Measurements from ENCODE around the gene FBXL15.
A peak's percentile ranks its signal among the peaks of the same experiment; 100 is the strongest.

Gene FBXL15

GRCh38 chr10:102420714-102421506 is at the start of gene FBXL15:
Gene FBXL15 (plus strand): TSS chr10:102420836. CDS start chr10:102421130, 294 bp downstream.
- peak; percentile 99 for DNase-seq

DNA sequence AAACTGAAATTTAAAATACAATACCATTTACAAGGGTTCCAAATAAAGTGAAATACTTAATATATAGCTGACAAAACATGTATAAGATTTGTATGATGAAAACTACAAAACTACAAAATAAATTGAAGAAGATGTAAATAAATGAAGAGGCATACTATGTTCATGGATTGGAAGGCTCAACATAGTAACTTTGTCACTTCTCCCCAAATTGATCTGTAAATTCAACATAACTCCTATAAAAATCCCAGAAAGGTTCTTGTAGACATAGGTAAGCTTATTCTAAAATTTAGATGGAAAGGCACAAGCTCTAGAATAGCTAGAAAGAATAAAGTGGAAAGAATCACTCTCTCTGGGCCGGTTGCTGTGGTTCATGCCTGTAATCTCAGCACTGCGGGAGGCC is 49.3 kb upstream of the FBXL15 start:
- no peak for DNase-seq

DNA sequence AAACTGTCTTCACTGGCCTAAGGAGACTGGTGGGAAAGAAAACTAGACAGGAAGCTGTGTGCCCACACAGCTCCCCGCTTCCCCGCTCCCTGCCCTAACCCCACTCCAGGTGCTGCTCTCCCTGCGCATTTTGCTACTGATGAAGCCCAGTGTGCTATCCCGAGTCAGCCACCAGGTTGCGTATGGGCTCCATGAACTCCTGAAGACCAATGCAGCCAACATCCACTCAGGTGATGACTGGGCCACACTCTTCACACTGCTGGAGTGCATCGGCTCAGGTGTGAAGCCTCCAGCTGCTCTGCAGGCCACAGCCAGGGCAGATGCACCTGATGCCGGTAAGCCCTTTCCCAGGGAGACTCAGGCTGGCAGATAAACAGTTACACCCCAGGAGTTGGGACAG is 45.4 kb upstream of the FBXL15 start:
- no peak for DNase-seq

DNA sequence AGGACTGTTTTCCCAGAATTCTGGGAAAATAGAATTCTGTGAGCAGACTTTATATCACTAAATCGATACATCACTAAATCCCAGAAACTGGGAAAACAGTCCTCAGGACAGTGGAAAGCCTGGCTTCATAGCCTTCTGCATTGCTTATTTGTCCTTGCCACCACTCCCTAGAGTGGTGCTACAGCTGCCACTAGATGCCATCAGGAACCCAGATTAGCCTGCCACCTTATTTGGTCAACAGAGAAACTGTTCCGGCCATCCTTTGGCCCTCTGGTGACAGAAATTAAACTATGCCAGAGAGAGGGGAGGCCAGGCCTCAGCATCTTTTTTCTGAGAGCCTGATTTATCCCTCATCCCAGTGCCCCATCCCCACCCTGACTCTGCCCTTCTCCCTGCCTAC is 44.8 kb upstream of the FBXL15 start:
- no peak for DNase-seq

DNA sequence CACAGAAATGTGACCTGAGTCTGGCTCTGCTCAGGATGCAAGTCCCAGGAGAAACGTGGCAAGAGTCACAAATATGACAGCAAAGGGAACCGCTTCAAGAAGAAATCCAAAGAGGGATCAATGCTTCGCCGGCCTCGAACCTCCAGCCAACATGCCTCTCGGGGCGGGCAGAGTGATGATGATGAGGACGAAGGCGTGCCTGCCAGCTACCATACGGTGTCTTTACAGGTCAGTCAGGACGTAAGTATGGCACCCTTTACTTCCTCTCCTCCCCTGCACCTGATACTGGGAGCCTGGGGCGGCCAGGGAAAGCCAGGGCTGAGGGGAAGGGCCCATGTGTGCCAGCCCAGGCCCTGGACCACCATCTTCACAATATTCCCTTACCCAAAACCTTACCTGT is 43.7 kb upstream of the FBXL15 start:
- no peak for DNase-seq

DNA sequence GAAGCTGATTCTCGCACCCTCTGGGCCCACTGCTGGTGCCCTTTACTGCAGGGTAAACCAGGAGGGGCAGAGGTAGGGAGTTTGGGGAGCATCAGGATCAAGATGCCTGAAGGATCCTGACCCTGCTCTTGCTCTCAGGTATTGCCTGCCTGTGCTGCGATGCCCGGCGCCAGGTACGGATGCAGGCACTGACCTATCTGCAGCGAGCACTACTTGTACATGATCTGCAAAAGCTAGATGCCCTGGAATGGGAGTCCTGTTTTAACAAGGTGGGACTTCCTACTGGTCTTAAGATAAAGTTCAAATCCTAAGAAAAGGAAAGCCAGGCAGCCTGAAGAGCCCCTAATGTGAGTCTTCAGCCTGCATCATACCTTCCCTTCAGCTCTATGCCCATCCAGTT is 41.3 kb upstream of the FBXL15 start:
- no peak for DNase-seq

DNA sequence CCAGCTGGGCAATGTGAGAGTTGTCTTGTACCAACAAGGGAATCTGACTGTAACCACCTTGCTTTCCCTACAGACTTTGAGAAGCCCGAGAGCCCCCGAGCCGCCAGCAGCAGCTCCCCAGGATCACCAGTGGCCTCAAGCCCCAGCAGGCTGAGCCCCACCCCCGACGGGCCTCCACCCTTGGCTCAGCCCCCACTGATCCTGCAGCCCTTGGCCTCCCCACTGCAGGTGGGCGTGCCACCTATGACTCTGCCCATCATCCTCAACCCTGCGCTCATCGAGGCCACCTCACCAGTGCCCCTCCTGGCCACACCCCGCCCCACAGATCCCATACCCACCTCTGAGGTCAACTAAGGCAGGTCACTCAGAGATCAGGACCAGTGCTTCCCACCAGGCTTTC is 38.7 kb upstream of the FBXL15 start:
- no peak for DNase-seq

DNA sequence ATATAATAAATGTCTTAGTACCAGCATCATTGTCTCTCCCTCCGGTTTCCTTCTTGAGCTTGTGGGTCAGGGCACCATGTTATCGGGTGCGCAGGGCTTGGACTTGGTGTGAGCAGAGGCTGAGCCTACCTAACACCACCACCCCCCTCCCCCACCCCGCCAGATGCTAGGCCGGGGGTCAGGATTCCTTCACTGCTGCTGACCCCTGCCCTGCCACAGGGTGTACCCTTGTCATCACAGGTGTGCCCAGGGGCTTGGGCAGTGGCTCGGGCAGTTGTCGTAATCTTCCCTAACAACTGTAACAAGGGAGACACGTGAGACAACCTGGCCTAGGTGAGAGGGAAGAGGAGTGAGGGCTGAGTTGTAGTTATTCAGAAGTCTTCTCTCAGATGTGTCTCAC is 37.8 kb upstream of the FBXL15 start:
- no peak for DNase-seq

DNA sequence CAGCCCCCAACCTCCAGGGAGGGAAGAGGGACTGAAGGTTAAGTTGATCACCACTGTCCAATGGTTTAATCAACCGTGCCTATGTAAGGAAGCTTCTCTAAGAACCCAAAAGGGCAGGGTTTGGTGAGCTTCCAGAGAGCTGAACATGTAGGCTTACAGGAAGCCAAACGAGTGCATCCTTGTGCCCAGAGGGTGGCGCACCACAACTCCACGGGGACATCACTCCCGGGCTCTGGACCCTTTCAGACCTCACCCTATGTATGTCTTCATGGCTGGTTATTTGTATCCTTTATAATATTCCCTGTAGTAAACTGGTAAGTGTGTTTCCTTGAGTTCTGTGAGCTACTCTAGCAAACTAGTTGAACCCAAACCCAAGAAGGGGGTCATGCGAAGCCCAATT is 36.6 kb upstream of the FBXL15 start:
- DNase-seq: no peak

- DNase-seq: no peak
Measured at GRCh38 chr10:102384606-102385429, 35.8 kb upstream of the FBXL15 start.

- DNase-seq: no peak
Measured at GRCh38 chr10:102389894-102390293, 30.7 kb upstream of the FBXL15 start.

DNA sequence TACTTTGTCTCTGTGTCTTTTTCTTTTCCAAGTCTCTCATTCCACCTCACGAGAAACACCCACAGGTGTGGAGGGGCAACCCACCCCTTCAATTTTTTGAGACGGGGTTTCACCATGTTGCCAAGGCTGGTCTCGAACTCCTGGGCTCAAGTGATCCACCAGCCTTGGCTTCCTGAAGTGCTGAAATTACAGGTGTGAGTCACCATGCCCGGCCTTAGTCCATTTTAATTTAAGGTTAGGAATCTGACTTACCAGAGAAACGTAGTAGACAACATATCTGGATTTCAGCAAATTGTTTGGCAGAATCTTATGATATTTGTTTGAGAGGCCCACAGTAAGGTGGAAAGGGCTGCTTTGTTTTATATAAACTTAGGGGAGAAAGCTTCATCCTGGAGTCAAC is 28.3 kb upstream of the FBXL15 start:
- DNase-seq: no peak

GRCh38 chr10:102393411-102394078 is 27.1 kb upstream of the FBXL15 start:
- no peak for DNase-seq

DNA sequence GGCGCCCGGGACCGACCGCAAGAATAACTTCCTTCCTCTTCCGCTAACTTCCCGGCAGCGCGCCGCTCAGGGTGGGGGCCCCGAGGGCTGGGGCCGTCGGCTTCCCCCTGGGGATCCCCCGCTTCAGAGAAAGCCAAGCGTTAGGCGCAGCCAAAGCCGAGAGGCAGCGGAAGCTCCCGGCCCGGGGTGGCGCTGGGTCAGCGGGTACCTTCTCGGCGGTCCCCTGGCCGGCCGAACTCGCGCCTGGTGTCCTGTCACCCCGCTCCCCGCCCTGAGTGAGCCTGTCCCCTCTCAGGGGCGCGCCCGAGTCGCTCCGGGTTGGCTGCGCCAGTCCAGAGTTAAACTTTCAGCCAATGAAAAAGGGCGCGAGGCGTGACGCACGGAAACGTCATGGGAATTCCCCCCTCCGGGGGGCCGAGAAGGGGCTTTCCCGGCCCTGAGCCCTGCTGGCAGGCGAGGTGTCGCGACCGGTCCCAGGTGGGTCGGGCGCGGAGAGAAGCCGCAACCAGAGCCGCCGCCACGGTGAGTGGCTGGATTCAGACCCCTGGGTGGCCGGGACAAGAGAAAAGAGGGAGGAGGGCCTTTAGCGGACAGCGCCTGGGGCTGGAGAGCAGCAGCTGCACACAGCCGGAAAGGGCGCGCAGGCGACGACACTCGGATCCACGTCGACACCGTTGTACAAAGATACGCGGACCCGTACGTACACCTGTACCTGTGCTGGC is 26.4 kb upstream of the FBXL15 start:
- peak; percentile 99 for DNase-seq

- no peak for DNase-seq
Measured at GRCh38 chr10:102394801-102395399, 25.7 kb upstream of the FBXL15 start.

- peak; percentile 97 for DNase-seq
Measured at GRCh38 chr10:102395400-102396316, 25.0 kb upstream of the FBXL15 start, which contains the start of gene NFKB2. Gene NFKB2 (plus strand): TSS chr10:102395705. CDS start chr10:102395960, 255 bp downstream.

DNA sequence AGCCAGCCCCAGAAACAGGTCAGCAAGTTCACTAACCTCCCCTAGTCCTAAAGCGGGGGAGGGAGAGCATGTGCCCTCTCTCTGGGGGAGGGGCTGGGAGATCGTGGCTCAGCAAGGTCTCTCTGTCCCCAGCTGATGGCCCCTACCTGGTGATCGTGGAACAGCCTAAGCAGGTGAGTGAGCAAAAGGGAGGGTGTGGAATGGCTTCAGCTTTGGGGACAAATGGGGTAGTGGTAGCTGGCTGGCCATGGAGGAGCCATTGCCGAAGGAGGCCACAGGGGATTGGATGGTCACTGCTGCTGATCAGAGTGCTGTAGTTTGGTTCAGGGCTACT is 24.4 kb upstream of the FBXL15 start:
- DNase-seq: peak; percentile 65

DNA sequence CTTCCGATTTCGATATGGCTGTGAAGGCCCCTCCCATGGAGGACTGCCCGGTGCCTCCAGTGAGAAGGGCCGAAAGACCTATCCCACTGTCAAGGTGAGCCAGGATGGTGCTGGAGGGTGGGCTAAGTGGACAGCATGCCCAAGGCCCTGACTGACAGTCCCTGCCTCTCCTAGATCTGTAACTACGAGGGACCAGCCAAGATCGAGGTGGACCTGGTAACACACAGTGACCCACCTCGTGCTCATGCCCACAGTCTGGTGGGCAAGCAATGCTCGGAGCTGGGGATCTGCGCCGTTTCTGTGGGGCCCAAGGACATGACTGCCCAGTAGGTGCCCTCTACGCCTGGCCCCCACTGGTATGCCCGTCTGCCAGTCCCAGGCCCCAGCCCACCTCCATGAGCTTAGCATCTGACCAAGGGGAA is 23.9 kb upstream of the FBXL15 start:
- DNase-seq: no peak

DNA sequence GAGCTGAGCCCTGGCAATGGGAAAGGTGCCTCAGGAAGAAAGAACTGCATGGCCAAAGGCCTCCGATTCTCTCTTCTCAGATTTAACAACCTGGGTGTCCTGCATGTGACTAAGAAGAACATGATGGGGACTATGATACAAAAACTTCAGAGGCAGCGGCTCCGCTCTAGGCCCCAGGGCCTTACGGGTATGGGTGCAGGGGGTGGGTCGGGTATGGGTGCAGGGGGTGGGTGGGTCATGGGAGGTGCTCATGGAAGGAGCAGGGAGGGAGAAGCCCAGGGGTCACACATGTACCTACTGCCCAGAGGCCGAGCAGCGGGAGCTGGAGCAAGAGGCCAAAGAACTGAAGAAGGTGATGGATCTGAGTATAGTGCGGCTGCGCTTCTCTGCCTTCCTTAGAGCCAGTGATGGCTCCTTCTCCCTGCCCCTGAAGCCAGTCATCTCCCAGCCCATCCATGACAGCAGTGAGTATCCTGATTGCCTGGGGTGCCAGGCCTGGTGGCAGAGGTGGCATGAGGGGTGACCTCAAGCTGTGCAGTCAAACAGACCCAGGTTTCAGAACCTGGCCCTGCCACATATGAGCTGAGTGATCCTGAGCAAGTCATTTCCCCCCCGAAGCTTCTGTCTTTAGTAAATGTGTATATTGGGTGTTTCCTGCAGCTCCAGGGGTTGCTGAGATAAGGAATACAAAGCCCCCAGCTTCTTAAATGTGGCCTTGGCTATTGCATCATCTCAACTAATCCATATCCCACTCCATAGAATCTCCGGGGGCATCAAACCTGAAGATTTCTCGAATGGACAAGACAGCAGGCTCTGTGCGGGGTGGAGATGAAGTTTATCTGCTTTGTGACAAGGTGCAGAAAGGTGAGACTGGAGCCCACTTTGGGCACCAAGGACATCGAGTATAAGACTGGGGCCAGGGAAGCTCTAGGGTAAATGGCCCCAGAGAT is 23.1 kb upstream of the FBXL15 start:
- no peak for DNase-seq

Data from activated CD8-positive, alpha-beta memory T cell treated with anti-CD3 and anti-CD28 coated beads for 24 hours (primary cell).